ENCODE measurements around the gene AGK.

DNA sequence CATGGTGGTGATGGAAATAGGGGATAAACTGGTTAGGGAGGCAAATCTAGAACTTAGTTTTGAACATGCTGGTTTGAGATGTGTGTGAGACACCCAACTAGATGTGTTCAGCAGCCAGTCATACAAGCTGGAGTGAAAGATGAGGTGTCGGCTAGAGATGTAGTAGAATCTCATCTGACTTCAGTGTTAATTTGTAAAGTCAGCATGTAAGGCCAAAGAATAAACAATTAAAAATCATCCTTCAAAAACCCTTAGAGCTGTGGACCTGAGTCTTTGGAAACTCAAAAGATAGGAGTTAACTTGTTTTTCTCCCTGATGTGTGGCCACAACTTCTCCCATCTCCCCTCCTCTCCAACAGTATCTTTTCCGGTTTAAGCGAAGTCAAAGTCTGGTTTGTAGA, 22.8 kb upstream of the AGK start:
- no peak for TF ChIP-seq CTCF (IDR thresholded peaks at IDR 0.05; ENCODE audit: insufficient read depth, low read length)
- TF ChIP-seq POLR2AphosphoS5 (IDR thresholded peaks at IDR 0.05; ENCODE audit: low read depth), result no peak
- no peak for TF ChIP-seq REST (IDR thresholded peaks at IDR 0.05; ENCODE audit: insufficient replicate concordance, low read depth)

Measured in HL-60 (cell line).